Activated CD4-positive, alpha-beta T cell treated with anti-CD3 and anti-CD28 coated beads, Interleukin-2, Interleukin-4, amounts not matched to agents 100 ng/mL and 50 ng/mL, durations not matched to agents 16 hours and 8 hours (primary cell): Measurements from ENCODE around the gene TSPAN18.

Experiments
- DNase-seq: peaks from one replicate; pipeline ENCODE4 v3.0.0-alpha.2; 2020; ENCODE audit warnings: low spot score

TSPAN18 gene

GRCh38 chr11:44979543-44980399, 253.0 kb downstream of the TSPAN18 start:
- DNase-seq, result no peak

GRCh38 chr11:44980533-44981427, 254.0 kb downstream of the TSPAN18 start:
- DNase-seq, result no peak
